HG02970 (cell line): Measurements from ENCODE around the gene FAM25A.
"Not testable (repeated sequence)": the region's sequence is repeated elsewhere in the genome, so short reads cannot be mapped to it uniquely, and the experiment has no call there.

Experiments
- ATAC-seq: cut with Tn5 transposase; IDR thresholded peaks from one replicate; pipeline ENCODE4 v1.9.1; 2021; ENCODE audit warnings: mild to moderate bottlenecking, moderate library complexity, moderate number of reproducible peaks; ENCODE audit not compliant: unreplicated experiment, low FRiP score

Gene FAM25A

GRCh38 chr10:87020056-87020455, at the start of gene FAM25A:
TSS of gene FAM25A (plus strand) at chr10:87020294. CDS start at chr10:87020325, 31 bp downstream.
- ATAC-seq = not testable (repeated sequence)

DNA sequence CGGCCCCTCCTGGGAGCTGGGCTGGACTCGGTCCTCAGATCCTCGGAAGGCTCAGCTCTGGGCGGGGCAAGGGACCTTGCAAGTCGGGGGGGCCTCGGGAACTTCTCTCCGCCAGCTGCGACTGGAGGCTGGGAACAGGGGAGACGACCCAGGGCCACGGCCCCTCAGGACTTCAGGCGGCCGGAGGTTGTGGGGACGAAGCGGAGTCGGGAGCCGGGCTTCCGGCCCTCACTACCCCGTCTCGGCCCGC, 49.2 kb upstream of the FAM25A start:
- ATAC-seq = no peak

DNA sequence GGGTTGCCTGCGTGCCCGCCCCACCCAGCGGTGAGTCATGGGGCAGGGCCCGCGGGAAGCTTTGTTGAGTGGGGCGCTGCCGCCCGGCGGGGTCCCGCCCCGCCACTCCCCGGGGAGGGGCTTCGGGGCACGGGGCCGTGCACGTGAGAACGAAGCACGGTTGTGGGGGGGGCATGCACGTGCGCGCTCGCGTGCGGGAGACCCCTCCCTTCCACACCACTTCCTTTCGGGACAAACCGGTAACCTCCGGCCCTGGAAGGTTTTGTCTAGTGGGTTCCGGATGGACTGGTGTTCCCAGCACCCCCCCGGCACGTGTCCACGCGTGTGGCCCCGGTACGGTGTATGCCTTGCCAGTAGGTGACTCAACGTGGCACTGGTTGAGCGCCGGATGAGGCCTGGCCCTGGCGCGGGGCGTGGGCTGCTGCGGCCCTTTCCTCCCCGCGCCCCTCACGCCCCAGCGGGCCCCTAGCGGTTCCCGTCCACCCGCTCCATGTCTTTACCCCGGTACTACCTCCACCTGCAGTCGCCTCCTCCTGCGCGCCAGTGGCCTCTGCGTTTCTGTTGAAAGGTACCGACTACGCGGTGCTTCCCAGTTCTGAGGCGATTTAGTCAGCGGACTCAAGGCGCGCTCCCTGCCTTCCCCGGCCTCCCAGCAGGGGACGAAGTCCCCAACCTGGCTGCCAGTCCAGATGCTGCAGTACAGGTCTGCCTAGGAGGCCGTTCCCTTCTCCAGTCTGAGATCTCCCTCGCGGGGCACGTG, 48.7 kb upstream of the FAM25A start:
- peak; percentile 69 for ATAC-seq

DNA sequence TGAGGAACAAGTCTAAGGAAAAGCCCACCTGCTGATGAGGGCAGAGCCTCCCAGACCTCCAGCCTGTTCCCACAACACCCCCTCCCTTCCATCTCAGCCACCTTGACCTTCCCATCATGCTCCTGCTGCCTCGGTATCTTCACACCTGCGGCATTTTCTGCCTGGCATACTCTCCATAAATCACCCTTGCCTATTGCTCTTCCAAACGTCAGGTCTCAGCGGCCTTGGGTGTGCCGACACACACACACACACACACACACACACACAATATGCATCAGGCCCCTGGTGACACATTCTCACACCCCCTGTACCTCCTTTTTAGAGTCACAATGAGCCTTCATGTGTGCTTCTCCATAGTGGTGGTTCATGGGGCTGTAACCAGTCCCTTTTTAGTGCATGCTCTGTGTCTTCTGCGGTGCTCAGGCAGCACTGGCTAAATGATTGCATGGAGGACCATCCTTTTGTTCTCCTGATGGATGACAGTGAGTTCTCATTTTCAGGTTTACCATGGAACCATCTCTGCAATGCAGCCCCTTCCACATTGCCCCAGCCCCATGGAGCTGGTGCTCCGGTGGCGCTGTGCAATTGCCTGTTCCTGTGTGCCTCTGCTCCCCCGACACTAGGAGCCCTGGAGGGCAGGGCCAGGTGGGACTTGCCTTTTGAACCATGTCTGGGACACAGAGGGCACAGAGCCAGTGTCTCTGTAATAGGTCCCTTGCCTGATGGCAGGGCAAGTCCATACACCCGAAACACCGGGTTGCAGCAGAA, 47.3 kb upstream of the FAM25A start:
- no peak for ATAC-seq

DNA sequence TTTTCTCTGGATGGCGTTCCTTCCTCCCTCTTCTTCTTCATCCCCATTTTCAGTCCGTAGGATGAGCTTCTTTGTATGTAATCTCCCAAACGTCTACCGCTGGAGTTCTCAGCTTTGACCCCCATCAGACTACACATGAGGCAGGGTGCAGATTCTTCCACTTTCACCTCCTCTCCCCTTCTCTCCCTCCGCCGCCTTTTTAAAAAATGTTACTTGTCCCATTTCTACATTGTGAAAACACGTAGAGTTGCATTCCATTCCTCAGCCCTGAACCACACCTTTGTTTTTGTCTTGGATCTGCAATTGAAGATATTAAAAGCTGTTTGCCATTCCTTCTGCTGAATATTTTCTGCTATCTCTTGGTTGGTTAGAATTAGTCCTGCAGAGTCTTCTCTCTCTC, 45.6 kb upstream of the FAM25A start:
- ATAC-seq = no peak

GRCh38 chr10:86976362-86977056, 43.6 kb upstream of the FAM25A start:
- no peak for ATAC-seq

DNA sequence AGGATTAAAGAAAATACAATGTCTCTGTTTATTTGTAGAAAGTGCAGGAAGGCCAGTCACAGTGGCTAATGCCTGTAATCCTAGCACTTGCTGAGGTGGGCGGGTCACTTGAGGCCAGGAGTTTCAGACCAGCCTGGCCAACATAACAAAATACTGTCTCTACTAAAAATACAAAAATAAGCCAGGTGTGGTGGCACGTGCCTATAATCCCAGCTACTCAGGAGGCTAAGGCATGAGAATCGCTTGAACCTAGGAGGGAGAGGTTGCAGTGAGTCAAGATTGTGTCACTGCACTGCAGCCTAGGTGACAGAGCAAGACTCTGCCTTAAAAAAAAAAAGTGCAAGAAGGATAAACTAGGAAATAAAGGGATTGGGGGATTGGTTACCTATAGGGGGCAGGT, 41.6 kb upstream of the FAM25A start:
- ATAC-seq = not testable (repeated sequence)

- no peak for ATAC-seq
These were observed 40.7 kb upstream of the FAM25A start for GRCh38 chr10:86979296-86979818.

- ATAC-seq = no peak
These were observed 40.1 kb upstream of the FAM25A start for GRCh38 chr10:86979977-86980448.

DNA sequence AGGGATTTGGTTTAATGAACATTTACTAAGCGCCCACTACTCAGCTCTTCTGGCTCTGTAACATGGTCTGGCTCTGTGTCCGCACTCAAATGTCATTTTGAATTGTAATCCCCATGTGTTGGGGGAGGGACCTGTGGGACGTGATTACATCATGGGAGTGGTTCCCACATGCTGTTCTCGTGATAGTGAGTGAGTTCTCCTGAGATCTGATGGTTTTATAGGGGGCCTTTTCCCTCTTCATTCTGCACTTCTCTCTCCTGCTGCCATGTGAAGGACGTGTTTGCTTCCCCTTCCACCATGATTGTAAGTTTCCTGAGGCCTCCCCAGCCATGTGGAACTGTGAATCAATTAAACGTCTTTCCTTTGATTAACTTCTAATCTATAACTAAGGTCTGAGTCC, 39.1 kb upstream of the FAM25A start:
- ATAC-seq = not testable (repeated sequence)

GRCh38 chr10:86981716-86982115, 38.4 kb upstream of the FAM25A start:
- ATAC-seq = no peak

DNA sequence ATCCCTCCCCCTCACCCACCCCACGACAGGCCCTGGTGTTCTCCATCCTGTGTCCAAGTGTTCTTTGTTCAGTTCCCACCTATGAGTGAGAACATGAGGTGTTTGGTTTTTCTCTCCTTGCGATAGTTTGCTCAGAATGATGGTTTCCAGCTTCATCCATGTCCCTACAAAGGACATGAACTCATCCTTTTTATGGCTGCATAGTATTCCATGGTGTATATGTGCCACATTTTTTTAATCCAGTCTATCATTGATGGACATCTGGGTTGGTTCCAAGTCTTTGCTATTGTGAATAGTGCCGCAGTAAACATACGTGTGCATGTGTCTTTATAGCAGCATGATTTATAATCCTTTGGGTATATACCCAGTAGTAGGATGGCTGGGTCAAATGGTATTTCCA, 35.6 kb upstream of the FAM25A start:
- ATAC-seq = not testable (repeated sequence)

DNA sequence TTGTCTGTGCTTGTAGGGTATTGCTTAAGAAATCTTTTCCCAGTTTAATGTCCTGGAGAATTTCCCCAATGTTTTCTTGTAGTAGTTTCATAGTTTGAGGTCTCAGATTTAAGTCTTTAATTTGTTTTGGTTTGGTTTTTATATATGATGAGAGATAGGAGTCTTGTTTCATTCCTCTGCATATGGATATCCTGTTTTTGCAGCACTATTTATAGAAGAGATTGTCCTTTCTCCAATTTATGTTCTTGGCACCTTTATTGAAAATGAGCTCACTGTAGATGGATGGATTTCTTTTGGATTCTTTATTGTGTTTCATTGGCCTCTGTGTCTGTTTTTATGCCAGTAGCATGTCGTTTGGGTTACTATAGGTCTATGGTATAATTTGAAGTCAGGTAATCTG, 31.6 kb upstream of the FAM25A start:
- no peak for ATAC-seq

- not testable (repeated sequence) for ATAC-seq
These were observed 28.7 kb upstream of the FAM25A start for GRCh38 chr10:86991362-86991761.

DNA sequence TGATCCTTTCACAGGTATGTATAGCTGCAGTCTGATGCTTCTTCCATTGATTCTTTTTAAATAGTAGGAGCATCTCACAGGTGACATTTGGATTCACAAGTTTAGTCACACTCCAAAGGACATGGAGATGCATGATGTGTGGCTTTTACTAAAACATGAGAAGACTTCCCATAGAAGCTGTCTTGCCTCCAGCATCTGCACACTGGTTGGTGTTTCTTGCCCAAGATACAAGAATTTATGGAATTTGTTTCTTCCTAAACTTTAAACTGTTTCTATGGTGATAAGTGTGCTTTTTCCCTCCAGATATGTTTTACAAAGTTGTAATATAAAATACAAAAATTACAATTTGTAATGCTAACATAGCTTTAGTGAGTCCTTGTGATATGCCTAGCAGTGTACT, 27.6 kb upstream of the FAM25A start:
- ATAC-seq = no peak

GRCh38 chr10:86992929-86993328, 27.2 kb upstream of the FAM25A start:
- ATAC-seq = no peak

- not testable (repeated sequence) for ATAC-seq
These were observed 20.2 kb upstream of the FAM25A start for GRCh38 chr10:86999802-87000403.

DNA sequence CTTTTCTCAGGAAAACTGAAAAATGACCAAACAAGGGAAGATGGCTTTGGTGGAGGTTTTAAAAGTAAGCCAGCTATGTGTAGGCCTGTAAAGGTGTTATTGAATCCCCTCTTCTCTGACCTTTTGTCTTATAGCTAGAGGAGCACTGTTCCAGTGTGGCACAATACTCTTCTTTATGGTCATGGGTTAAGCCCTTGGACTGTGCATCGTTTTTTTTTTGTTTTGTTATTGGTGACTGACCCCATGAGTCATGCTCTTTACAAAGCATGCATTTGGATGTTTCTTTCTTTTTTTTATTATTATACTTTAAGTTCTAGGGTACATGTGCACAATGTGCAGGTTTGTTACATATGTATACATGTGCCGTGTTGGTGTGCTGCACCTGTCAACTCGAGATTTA, 19.6 kb upstream of the FAM25A start:
- no peak for ATAC-seq

DNA sequence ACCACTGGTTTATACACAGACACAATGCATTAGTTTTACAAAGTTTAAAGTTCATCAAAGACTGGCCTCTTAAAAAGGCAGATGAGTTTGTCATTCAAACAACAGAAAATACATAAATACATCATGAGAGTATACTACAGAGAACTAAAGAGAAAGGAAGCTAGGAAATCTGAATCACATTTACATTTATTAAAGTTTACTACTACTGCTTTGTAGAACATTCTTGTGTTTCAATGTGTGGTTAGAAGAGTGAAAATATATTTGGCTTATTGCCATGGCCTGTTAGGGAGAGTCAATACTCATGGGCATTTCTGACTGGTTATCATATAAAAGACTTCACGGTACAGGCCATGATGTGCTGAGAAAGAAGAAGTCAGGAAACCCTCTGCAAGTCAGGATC, 13.0 kb upstream of the FAM25A start:
- ATAC-seq = not testable (repeated sequence)

GRCh38 chr10:87007674-87008073, 12.4 kb upstream of the FAM25A start:
- ATAC-seq = not testable (repeated sequence)

GRCh38 chr10:87008303-87008702, 11.8 kb upstream of the FAM25A start:
- ATAC-seq = not testable (repeated sequence)
